LNCaP clone FGC (cell line): ENCODE measurements around the gene METRNL.

ENCODE experiments used
- DNase-seq: peaks from one replicate; pipeline ENCODE4 v3.0.0-alpha.2; 2011; ENCODE audit warnings: low read depth
- H3K4me3 ChIP-seq: 2 replicates; pipeline ENCODE4 v1.5.1; 2011; ENCODE audit warnings: mild to moderate bottlenecking, low read depth, low read length, control low read depth
- CTCF ChIP-seq: IDR thresholded peaks from 2 replicates; pipeline ENCODE4 v1.5.1; 2012; ENCODE audit warnings: mild to moderate bottlenecking; ENCODE audit not compliant: control insufficient read depth, insufficient read depth; ENCODE audit errors: extremely low read depth

METRNL gene

GRCh38 chr17:83095016-83095415, 15.6 kb downstream of the METRNL start:
- no peak for DNase-seq
- no peak for TF ChIP-seq CTCF
- H3K4me3 ChIP-seq = no peak overlapping the region

- DNase-seq = peak; percentile 80
- TF ChIP-seq CTCF = no peak
- H3K4me3 ChIP-seq = no peak overlapping the region
Measured at GRCh38 chr17:83096401-83097224, 17.2 kb downstream of the METRNL start.

GRCh38 chr17:83097831-83098230, 18.4 kb downstream of the METRNL start:
- no peak for TF ChIP-seq CTCF
- H3K4me3 ChIP-seq = no peak overlapping the region
- no peak for DNase-seq

- no peak overlapping the region for H3K4me3 ChIP-seq
Measured at GRCh38 chr17:83098241-83099085, 19.1 kb downstream of the METRNL start.

GRCh38 chr17:83099086-83099555, 19.7 kb downstream of the METRNL start:
- no peak for TF ChIP-seq CTCF
- no peak overlapping the region for H3K4me3 ChIP-seq
- no peak for DNase-seq

More at GRCh38 chr17:83098241-83099085, 19.1 kb downstream of the METRNL start:
- no peak for TF ChIP-seq CTCF
- no peak for DNase-seq

- no peak for TF ChIP-seq CTCF
- no peak overlapping the region for H3K4me3 ChIP-seq
- no peak for DNase-seq
Measured at GRCh38 chr17:83099570-83100181, 20.3 kb downstream of the METRNL start.
